Smooth muscle cell (in vitro differentiated cells): ENCODE measurements around the gene RAB6B. TPM values are rescaled to one million over a fixed set of nuclear protein-coding genes. Genes with fewer than 3 reads are reported as not detected.

Source experiments
- DNase-seq: peaks from one replicate; lab custom pipeline; 2025; ENCODE audit not compliant: unreplicated experiment; lab: John Stamatoyannopoulos, UW
- H2AFZ ChIP-seq: fragments of 200-600 bp; sonication (generic); 2 replicates; pipeline ENCODE4 v1.6.0; 2016; ENCODE audit warnings: antibody characterized with exemption, low read depth, mild to moderate bottlenecking
- H3F3A ChIP-seq: fragments of 200-600 bp; sonication (generic); 2 replicates; pipeline ENCODE4 v1.6.0; 2017; ENCODE audit warnings: antibody characterized with exemption, low read depth
- H3K27ac ChIP-seq: fragments of 200-600 bp; sonication (generic); 2 replicates; pipeline ENCODE4 v1.5.1; 2016; ENCODE audit warnings: low read depth, mild to moderate bottlenecking
- H3K27me3 ChIP-seq: fragments of 200-600 bp; sonication (generic); 2 replicates; pipeline ENCODE4 v1.6.1; 2016; ENCODE audit warnings: low read depth, mild to moderate bottlenecking
- H3K36me3 ChIP-seq: fragments of 200-600 bp; sonication (generic); 2 replicates; pipeline ENCODE4 v1.5.1; 2016; ENCODE audit warnings: low read depth
- H3K4me1 ChIP-seq: fragments of 200-600 bp; sonication (generic); 2 replicates; pipeline ENCODE4 v1.5.1; 2016; ENCODE audit warnings: low read depth
- H3K4me2 ChIP-seq: fragments of 200-600 bp; sonication (generic); 2 replicates; pipeline ENCODE4 v1.6.0; 2016; ENCODE audit warnings: mild to moderate bottlenecking
- H3K4me3 ChIP-seq: fragments of 200-600 bp; sonication (generic); 2 replicates; pipeline ENCODE4 v1.5.1; 2016; ENCODE audit warnings: mild to moderate bottlenecking
- H3K79me2 ChIP-seq: fragments of 200-600 bp; sonication (generic); 2 replicates; pipeline ENCODE4 v1.6.0; 2016; ENCODE audit warnings: low read depth, mild to moderate bottlenecking
- H3K9ac ChIP-seq: fragments of 200-600 bp; sonication (generic); 2 replicates; pipeline ENCODE4 v1.6.0; 2016; ENCODE audit warnings: low read depth
- H3K9me3 ChIP-seq: fragments of 200-600 bp; sonication (generic); replicated peaks from 2 replicates; pipeline ENCODE4 v1.5.1; 2016; ENCODE audit warnings: low read depth
- H4K20me1 ChIP-seq: fragments of 200-600 bp; sonication (generic); 2 replicates; pipeline ENCODE4 v1.6.0; 2016; ENCODE audit warnings: low read depth
- CTCF ChIP-seq: fragments of 200-600 bp; sonication (generic); IDR thresholded peaks from 2 replicates; pipeline ENCODE4 v1.5.1; 2017; ENCODE audit warnings: borderline replicate concordance, mild to moderate bottlenecking, antibody characterized with exemption; ENCODE audit not compliant: insufficient read depth, poor library complexity, severe bottlenecking
- WGBS: methylation state at CpG from one replicate; pipeline ENCODE4 v1.1.7; 2016; ENCODE audit warnings: low lambda C conversion rate; 5-methylcytosine and 5-hydroxymethylcytosine counted together
- polyA plus RNA-seq: library from polyadenylated mRNA; unstranded; fragments of >200 nt; fragmentation: Nextera tagmentation; extraction: Ambion mirVana; gene quantifications from 2 replicates; pipeline ENCODE4 v1.2.1, GENCODE V29; 2016
- total RNA-seq: library from RNA; depleted of rRNA; stranded (reverse); fragments of >200 nt; gene quantifications from 2 replicates; pipeline ENCODE4 v1.2.3, GENCODE V29; 2014

Gene RAB6B
- total and polyA plus RNA-seq, 2 experiments from 2014 or later = 1.2 to 2.0 TPM

- Histone ChIP-seq H4K20me1 (no peaks in the 10 kb centered on the region), H3K9ac (no peak overlapping the region), H3K4me1 (peaks cover 15% of the 10 kb centered on the region), H3K9me3 (no peaks in the 10 kb centered on the region), H3K27me3 (peaks cover 25% of the 10 kb centered on the region), H3F3A (no peaks in the 10 kb centered on the region), H3K27ac (no peak overlapping the region), H3K36me3 (no peaks in the 10 kb centered on the region), H3K79me2 (no peaks in the 10 kb centered on the region), H2AFZ (no peak overlapping the region), H3K4me2 (no peak overlapping the region), H3K4me3 (no peak overlapping the region)
- DNase-seq = no peak
- no peak for TF ChIP-seq CTCF
- 85% methylated on average over 11 of the region's 11 CpGs for WGBS
Measured at GRCh38 chr3:133891662-133892378, 3.9 kb downstream of the RAB6B start.

- no peak for TF ChIP-seq CTCF
- H2AFZ ChIP-seq = no peak overlapping the region
- peaks cover 15% of the 10 kb centered on the region for H3K4me1 ChIP-seq
- no peak overlapping the region for H3K9ac ChIP-seq
- H3K79me2 ChIP-seq = no peaks in the 10 kb centered on the region
- peaks cover 18% of the 10 kb centered on the region for H3K27me3 ChIP-seq
- no peak overlapping the region for H3K4me2 ChIP-seq
- no peak for DNase-seq
- no peak overlapping the region for H3K27ac ChIP-seq
- H3K36me3 ChIP-seq = no peaks in the 10 kb centered on the region
- H3K9me3 ChIP-seq = no peaks in the 10 kb centered on the region
- WGBS = 100% methylated on average over 5 of the region's 5 CpGs
- no peaks in the 10 kb centered on the region for H3F3A ChIP-seq
- no peaks in the 10 kb centered on the region for H4K20me1 ChIP-seq
- H3K4me3 ChIP-seq = no peak overlapping the region
Measured at GRCh38 chr3:133890972-133891644, 4.6 kb downstream of the RAB6B start.

GRCh38 chr3:133890037-133890436 lies 5.6 kb downstream of the RAB6B start:
- no peak overlapping the region for H3K4me2 ChIP-seq
- no peaks in the 10 kb centered on the region for H4K20me1 ChIP-seq
- peaks cover 11% of the 10 kb centered on the region for H3K27me3 ChIP-seq
- no peak for DNase-seq
- WGBS = 93% methylated on average over 2 of the region's 2 CpGs
- no peaks in the 10 kb centered on the region for H3K36me3 ChIP-seq
- no peak overlapping the region for H3K27ac ChIP-seq
- H3K4me3 ChIP-seq = no peak overlapping the region
- no peaks in the 10 kb centered on the region for H3K79me2 ChIP-seq
- no peak overlapping the region for H2AFZ ChIP-seq
- H3K4me1 ChIP-seq = peaks cover 15% of the 10 kb centered on the region
- no peaks in the 10 kb centered on the region for H3F3A ChIP-seq
- no peaks in the 10 kb centered on the region for H3K9me3 ChIP-seq
- H3K9ac ChIP-seq = no peak overlapping the region
- no peak for TF ChIP-seq CTCF
